MM.1S (cell line): ENCODE measurements around the gene NEDD8.

ENCODE experiments used
- DNase-seq: peaks from one replicate; pipeline ENCODE4 v3.0.0-alpha.2; 2015
- H2AFZ ChIP-seq: fragments of 300-600 bp; sonication (generic); 2 replicates; pipeline ENCODE4 v1.6.0; 2016; ENCODE audit warnings: antibody characterized with exemption, low read length
- H3F3A ChIP-seq: fragments of 300-600 bp; sonication (generic); 2 replicates; pipeline ENCODE4 v1.6.1; 2016; ENCODE audit warnings: mild to moderate bottlenecking, antibody characterized with exemption, low read length, moderate library complexity, mixed read lengths; ENCODE audit not compliant: insufficient read depth
- H3K27ac ChIP-seq: fragments of 300-600 bp; sonication (generic); 2 replicates; pipeline ENCODE4 v1.5.1; 2016; ENCODE audit warnings: mild to moderate bottlenecking, low read length
- H3K27me3 ChIP-seq: fragments of 300-600 bp; sonication (generic); replicated peaks from 2 replicates; pipeline ENCODE4 v1.6.0; 2016; ENCODE audit warnings: low read length; ENCODE audit not compliant: insufficient read depth
- H3K36me3 ChIP-seq: fragments of 300-600 bp; sonication (generic); replicated peaks from 2 replicates; pipeline ENCODE4 v1.6.1; 2016; ENCODE audit warnings: mild to moderate bottlenecking, low read length, mixed read lengths; ENCODE audit not compliant: insufficient read depth
- H3K4me1 ChIP-seq: fragments of 300-600 bp; sonication (generic); 2 replicates; pipeline ENCODE4 v1.6.1; 2016; ENCODE audit warnings: low read length, mixed read lengths
- H3K4me2 ChIP-seq: fragments of 300-600 bp; sonication (generic); 2 replicates; pipeline ENCODE4 v1.6.0; 2016; ENCODE audit warnings: low read depth, low read length
- H3K4me3 ChIP-seq: fragments of 300-600 bp; sonication (generic); 2 replicates; pipeline ENCODE4 v1.5.1; 2016; ENCODE audit warnings: low read length, mixed read lengths
- H3K79me2 ChIP-seq: fragments of 300-600 bp; sonication (generic); 2 replicates; pipeline ENCODE4 v1.6.1; 2016; ENCODE audit warnings: mixed run types, low read length, mixed read lengths
- H3K9ac ChIP-seq: fragments of 300-600 bp; sonication (generic); 2 replicates; pipeline ENCODE4 v1.6.1; 2016; ENCODE audit warnings: low read length, mixed read lengths
- H3K9me2 ChIP-seq: fragments of 300-600 bp; sonication (generic); replicated peaks from 2 replicates; pipeline ENCODE4 v1.6.1; 2016; ENCODE audit warnings: mild to moderate bottlenecking, low read length, mixed read lengths; ENCODE audit not compliant: insufficient read depth
- H3K9me3 ChIP-seq: fragments of 300-600 bp; sonication (generic); replicated peaks from 2 replicates; pipeline ENCODE4 v1.6.1; 2016; ENCODE audit warnings: mild to moderate bottlenecking, low read length, mixed read lengths; ENCODE audit not compliant: insufficient read depth
- H4K20me1 ChIP-seq: fragments of 300-600 bp; sonication (generic); 2 replicates; pipeline ENCODE4 v1.6.1; 2016; ENCODE audit warnings: mild to moderate bottlenecking, low read length, moderate library complexity, mixed read lengths; ENCODE audit not compliant: insufficient read depth
- CTCF ChIP-seq: fragments of 300-600 bp; sonication (generic); IDR thresholded peaks from 2 replicates; pipeline ENCODE4 v1.5.1; 2016; ENCODE audit warnings: antibody characterized with exemption, low read length, mixed read lengths
- EZH2 ChIP-seq: fragments of 300-600 bp; sonication (generic); optimal IDR thresholded peaks from 2 replicates; pipeline ENCODE3; 2017; ENCODE audit warnings: low read depth, mild to moderate bottlenecking, antibody characterized with exemption, low read length, mixed read lengths
- EZH2phosphoT487 ChIP-seq: fragments of 300-600 bp; sonication (generic); IDR thresholded peaks from 2 replicates; pipeline ENCODE4 v1.6.1; 2018; ENCODE audit warnings: antibody characterized with exemption, low read length

NEDD8 gene

GRCh38 chr14:24231263-24232120 lies 675 bp downstream of the NEDD8 start:
- Histone ChIP-seq H2AFZ (peak overlapping the region; percentile 48), H3K27ac (peak overlapping the region; percentile 73; the same call in 1 of the 2 replicates), H3K27me3 (no peaks in the 10 kb centered on the region), H3K4me1 (peaks cover 5% of the 10 kb centered on the region), H3K79me2 (peaks cover 34% of the 10 kb centered on the region), H3K4me3 (peak overlapping the region; percentile 81), H3K4me2 (peak overlapping the region; percentile 74), H3K9me2 (no peaks in the 10 kb centered on the region), H3K36me3 (no peaks in the 10 kb centered on the region), H4K20me1 (no peaks in the 10 kb centered on the region), H3K9me3 (no peaks in the 10 kb centered on the region), H3K9ac (peak overlapping the region; percentile 62), H3F3A (no peaks in the 10 kb centered on the region)
- no peak for DNase-seq
- TF ChIP-seq CTCF (no peak), EZH2phosphoT487 (no peak), EZH2 (no peak)

DNA sequence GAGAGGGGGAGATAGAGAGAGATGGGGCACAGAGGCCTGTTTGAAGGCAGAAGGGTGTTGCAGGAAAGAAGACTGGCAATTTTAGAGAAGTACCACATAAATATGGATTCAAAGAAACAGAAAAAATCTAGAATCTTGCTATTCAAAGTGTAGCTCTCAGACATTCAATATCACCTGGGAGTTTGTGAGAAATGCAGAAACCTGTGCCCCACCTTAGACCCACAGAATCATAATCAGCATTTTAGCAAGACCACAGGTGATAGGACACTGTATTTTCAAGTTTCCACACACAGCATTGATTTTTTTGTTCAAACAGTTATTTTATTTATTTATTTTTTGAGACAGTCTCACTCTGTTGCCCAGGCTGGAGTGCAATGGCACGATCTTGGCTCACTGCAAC lies 3.3 kb downstream of the NEDD8 start:
- Histone ChIP-seq H3K4me1 (peaks cover 5% of the 10 kb centered on the region), H3K4me2 (no peak overlapping the region), H3K27ac (no peak overlapping the region), H3K79me2 (peaks cover 41% of the 10 kb centered on the region), H3K9me3 (no peaks in the 10 kb centered on the region), H3K9me2 (no peaks in the 10 kb centered on the region), H3K36me3 (no peaks in the 10 kb centered on the region), H2AFZ (no peak overlapping the region), H3K9ac (no peak overlapping the region), H3K27me3 (no peaks in the 10 kb centered on the region), H3F3A (no peaks in the 10 kb centered on the region), H3K4me3 (no peak overlapping the region), H4K20me1 (no peaks in the 10 kb centered on the region)
- no peak for TF ChIP-seq CTCF
- no peak for TF ChIP-seq EZH2
- no peak for TF ChIP-seq EZH2phosphoT487
- DNase-seq: no peak

- Histone ChIP-seq H3F3A (no peaks in the 10 kb centered on the region), H3K9ac (no peak overlapping the region), H3K27me3 (no peaks in the 10 kb centered on the region), H4K20me1 (no peaks in the 10 kb centered on the region), H3K79me2 (peaks cover 28% of the 10 kb centered on the region), H2AFZ (no peak overlapping the region), H3K9me2 (no peaks in the 10 kb centered on the region), H3K36me3 (no peaks in the 10 kb centered on the region), H3K27ac (no peak overlapping the region), H3K9me3 (no peaks in the 10 kb centered on the region), H3K4me3 (no peak overlapping the region), H3K4me2 (no peak overlapping the region), H3K4me1 (no peaks in the 10 kb centered on the region)
- no peak for DNase-seq
- TF ChIP-seq EZH2phosphoT487 (no peak), CTCF (no peak), EZH2 (no peak)
Observed at GRCh38 chr14:24226473-24226872, 5.7 kb downstream of the NEDD8 start.
